NCI-H82 (cell line): ENCODE measurements around the gene SEC23A.
"Not testable (repeated sequence)": the region's sequence is repeated elsewhere in the genome, so short reads cannot be mapped to it uniquely, and the experiment has no call there.

Experiments used
- DNase-seq: peaks from one replicate; lab custom pipeline; 2025; lab: John Stamatoyannopoulos, UW

The SEC23A gene

GRCh38 chr14:39102969-39103957 lies at the start of gene SEC23A:
Gene SEC23A, minus strand, starts transcription at chr14:39103235. Its CDS starts 7,117 bp downstream, at chr14:39096118.
- peak; percentile 95 for DNase-seq

GRCh38 chr14:39145266-39145966 lies 42.4 kb upstream of the SEC23A start:
- DNase-seq, result no peak

- not testable (repeated sequence) for DNase-seq
These were observed 40.2 kb upstream of the SEC23A start for GRCh38 chr14:39143226-39143625.

GRCh38 chr14:39141623-39142022 lies 38.6 kb upstream of the SEC23A start:
- not testable (repeated sequence) for DNase-seq

- no peak for DNase-seq
These were observed 37.1 kb upstream of the SEC23A start for GRCh38 chr14:39140170-39140569.

- no peak for DNase-seq
These were observed 35.4 kb upstream of the SEC23A start for GRCh38 chr14:39138440-39138839.

- not testable (repeated sequence) for DNase-seq
These were observed 34.8 kb upstream of the SEC23A start for GRCh38 chr14:39137835-39138234.

GRCh38 chr14:39122330-39123138 lies 19.5 kb upstream of the SEC23A start:
- no peak for DNase-seq

GRCh38 chr14:39114073-39114838 lies 11.2 kb upstream of the SEC23A start, which contains the start of gene GEMIN2:
Gene GEMIN2, plus strand, starts transcription at chr14:39114323. Its CDS starts 16 bp downstream, at chr14:39114339.
- DNase-seq, result peak; percentile 96

- DNase-seq, result no peak
These were observed 10.6 kb upstream of the SEC23A start for GRCh38 chr14:39113685-39114072.

GRCh38 chr14:39109893-39110715 lies 7.1 kb upstream of the SEC23A start:
- no peak for DNase-seq

- DNase-seq, result no peak
These were observed 5.8 kb upstream of the SEC23A start for GRCh38 chr14:39108791-39109190.

- DNase-seq, result peak; percentile 30
These were observed 4.6 kb upstream of the SEC23A start for GRCh38 chr14:39107591-39107996.

GRCh38 chr14:39104078-39104801 lies 1.2 kb upstream of the SEC23A start:
- not testable (repeated sequence) for DNase-seq

- peak; percentile 35 for DNase-seq
These were observed 618 bp downstream of the SEC23A start for GRCh38 chr14:39102265-39102968.

- no peak for DNase-seq
These were observed 3.3 kb downstream of the SEC23A start for GRCh38 chr14:39099748-39100147.

- DNase-seq, result not testable (repeated sequence)
These were observed 3.8 kb downstream of the SEC23A start for GRCh38 chr14:39099215-39099614.

- no peak for DNase-seq
These were observed 5.9 kb downstream of the SEC23A start for GRCh38 chr14:39097159-39097558.

- DNase-seq, result no peak
These were observed 8.5 kb downstream of the SEC23A start for GRCh38 chr14:39094515-39094914.
